Activated CD8-positive, alpha-beta T cell treated with anti-CD3 and anti-CD28 coated beads for 36 hours (primary cell): Measurements from ENCODE around the gene ABCA10. TPM values are rescaled to one million over a fixed set of nuclear protein-coding genes. Genes with fewer than 3 reads are reported as not detected.
"Not testable (repeated sequence)": the region's sequence is repeated elsewhere in the genome, so short reads cannot be mapped to it uniquely, and the experiment has no call there.

ENCODE experiments used
- ATAC-seq: fragments of 200-7000 bp; cut with Tn5 transposase; one replicate; pipeline ENCODE4 v1.10.0; 2021; ENCODE audit warnings: mild to moderate bottlenecking, moderate library complexity
- CTCF ChIA-PET: fragments of 350-600 bp; sonication (Branson Sonifier 250); formaldehyde crosslinking; loops from one replicate; lab custom pipeline; 2021; ENCODE audit warnings: antibody characterized with exemption; lab: Charles Lee
- POLR2A ChIA-PET: fragments of 350-600 bp; sonication (Branson Sonifier 250); formaldehyde crosslinking; loops from one replicate; lab custom pipeline; 2021; ENCODE audit warnings: antibody characterized with exemption; lab: Charles Lee
- DNase-seq: peaks from one replicate; pipeline ENCODE4 v3.0.0-alpha.2; 2020
- H3K27ac Mint-ChIP-seq: one replicate; pipeline ENCODE4 v1.8.0; 2021; ENCODE audit warnings: mild to moderate bottlenecking, mixed read lengths
- H3K27me3 Mint-ChIP-seq: one replicate; pipeline ENCODE4 v1.8.0; 2021; ENCODE audit warnings: mixed read lengths
- H3K36me3 Mint-ChIP-seq: one replicate; pipeline ENCODE4 v1.8.0; 2021; ENCODE audit warnings: low read depth, mixed read lengths
- H3K4me1 Mint-ChIP-seq: one replicate; pipeline ENCODE4 v1.8.0; 2021; ENCODE audit warnings: low read depth, mixed read lengths
- H3K4me3 Mint-ChIP-seq: one replicate; pipeline ENCODE4 v1.8.0; 2021; ENCODE audit warnings: mild to moderate bottlenecking, moderate library complexity, mixed read lengths
- H3K9me3 Mint-ChIP-seq: one replicate; pipeline ENCODE4 v1.8.0; 2021; ENCODE audit warnings: mixed read lengths
- intact Hi-C: fragments of 100-400 bp; cut with micrococcal nuclease; formaldehyde crosslinking; loops from one replicate; pipeline ENCODE4 v1.10.0; 2022
- total RNA-seq, 2 experiments: library from RNA; stranded (reverse); gene quantifications; one replicate each; pipeline ENCODE4 v1.2.3, GENCODE V29; 2021
- TF ChIP-seq, protein P1 (sequence below): fragments of 200-600 bp; IDR thresholded peaks from one replicate; pipeline ENCODE4 v1.8.0; 2022; ENCODE audit warnings: antibody characterized with exemption, mild to moderate bottlenecking

The ABCA10 gene
- under 1 TPM in 1 of 2 experiments, not detected in 1; 0.45 TPM for total RNA-seq

- H3K27ac Mint-ChIP-seq: no peak within 1 kb of the TSS
- no peak for ATAC-seq
- POLR2A ChIA-PET: no interaction called here
- H3K27me3 Mint-ChIP-seq: no peaks in the 10 kb centered on the region
- DNase-seq: no peak
- intact Hi-C loops: no loop called here
- TF ChIP-seq, protein P1, sequence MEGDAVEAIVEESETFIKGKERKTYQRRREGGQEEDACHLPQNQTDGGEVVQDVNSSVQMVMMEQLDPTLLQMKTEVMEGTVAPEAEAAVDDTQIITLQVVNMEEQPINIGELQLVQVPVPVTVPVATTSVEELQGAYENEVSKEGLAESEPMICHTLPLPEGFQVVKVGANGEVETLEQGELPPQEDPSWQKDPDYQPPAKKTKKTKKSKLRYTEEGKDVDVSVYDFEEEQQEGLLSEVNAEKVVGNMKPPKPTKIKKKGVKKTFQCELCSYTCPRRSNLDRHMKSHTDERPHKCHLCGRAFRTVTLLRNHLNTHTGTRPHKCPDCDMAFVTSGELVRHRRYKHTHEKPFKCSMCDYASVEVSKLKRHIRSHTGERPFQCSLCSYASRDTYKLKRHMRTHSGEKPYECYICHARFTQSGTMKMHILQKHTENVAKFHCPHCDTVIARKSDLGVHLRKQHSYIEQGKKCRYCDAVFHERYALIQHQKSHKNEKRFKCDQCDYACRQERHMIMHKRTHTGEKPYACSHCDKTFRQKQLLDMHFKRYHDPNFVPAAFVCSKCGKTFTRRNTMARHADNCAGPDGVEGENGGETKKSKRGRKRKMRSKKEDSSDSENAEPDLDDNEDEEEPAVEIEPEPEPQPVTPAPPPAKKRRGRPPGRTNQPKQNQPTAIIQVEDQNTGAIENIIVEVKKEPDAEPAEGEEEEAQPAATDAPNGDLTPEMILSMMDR: no peak
- peaks cover 24% of the 10 kb centered on the region for H3K9me3 Mint-ChIP-seq
- CTCF ChIA-PET: interaction anchor here (1.4 kb wide), 1 partner anchor 9 kb away, joined by 5 read pairs; no protein-coding TSS in a partner anchor
- H3K4me1 Mint-ChIP-seq: peaks cover 9% of the 10 kb centered on the region
- H3K4me3 Mint-ChIP-seq: no peak within 1 kb of the TSS
- peaks cover 2% of the 10 kb centered on the region for H3K36me3 Mint-ChIP-seq
Measured at GRCh38 chr17:69228576-69228975, at the start of gene ABCA10. ABCA10 (minus strand) TSS chr17:69228824; CDS start chr17:69225358, 3,466 bp downstream.

GRCh38 chr17:69276279-69276678 is 47.7 kb upstream of the ABCA10 start:
- H3K4me1 Mint-ChIP-seq, ATAC-seq, POLR2A ChIA-PET, intact Hi-C loops, H3K4me3 Mint-ChIP-seq, DNase-seq, H3K27me3 Mint-ChIP-seq, H3K27ac Mint-ChIP-seq, H3K9me3 Mint-ChIP-seq, CTCF ChIA-PET: not testable (repeated sequence)
- H3K36me3 Mint-ChIP-seq: peaks cover 15% of the 10 kb centered on the region

DNA sequence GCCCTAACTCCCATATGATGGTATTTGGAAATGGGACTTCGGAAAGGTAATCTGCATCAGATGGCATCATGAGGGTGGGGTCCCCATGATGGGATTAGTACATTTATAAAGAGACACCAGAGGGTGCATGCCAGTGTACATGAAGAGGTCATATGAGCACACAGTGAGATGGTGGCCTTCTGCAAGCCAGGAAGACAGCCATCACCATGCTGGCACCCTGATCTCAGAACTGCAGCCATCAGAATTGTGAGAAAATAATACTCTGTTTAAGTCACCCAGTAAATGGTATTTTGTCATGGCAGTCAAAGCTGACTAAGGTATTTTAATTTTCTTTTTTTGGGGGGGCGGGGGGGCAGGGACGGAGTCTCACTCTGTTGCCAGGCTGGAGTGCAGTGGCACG is 47.1 kb upstream of the ABCA10 start:
- intact Hi-C loops: no loop called here
- ATAC-seq (no peak), DNase-seq (no peak)
- ChIA-PET POLR2A (no interaction called here), CTCF (no interaction called here)
- TF ChIP-seq, protein P1: no peak
- H3K4me1 Mint-ChIP-seq: no peaks in the 10 kb centered on the region
- H3K27ac Mint-ChIP-seq: no peak overlapping the region
- H3K4me3 Mint-ChIP-seq: no peak overlapping the region
- peaks cover 3% of the 10 kb centered on the region for H3K9me3 Mint-ChIP-seq
- H3K27me3 Mint-ChIP-seq: no peaks in the 10 kb centered on the region
- peaks cover 15% of the 10 kb centered on the region for H3K36me3 Mint-ChIP-seq

DNA sequence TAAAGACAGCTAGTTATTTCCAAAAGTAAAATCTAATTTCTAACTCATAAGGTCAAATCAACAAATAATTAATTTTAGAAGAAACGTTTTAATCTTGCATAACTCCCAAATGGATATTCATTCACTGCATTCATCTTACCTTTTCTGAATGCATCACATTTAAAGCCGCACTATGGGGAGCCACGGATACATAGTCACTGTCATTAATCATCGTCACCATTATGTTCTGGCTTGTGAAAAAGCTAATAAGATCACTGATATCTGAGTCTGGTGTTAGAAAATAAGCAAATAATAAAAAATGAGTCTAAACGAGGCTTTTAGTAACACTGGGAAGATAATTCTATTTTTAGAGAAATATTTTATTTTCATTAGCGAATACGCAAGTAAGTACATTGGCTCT is 42.4 kb upstream of the ABCA10 start:
- no peak overlapping the region for H3K4me3 Mint-ChIP-seq
- no peak overlapping the region for H3K27ac Mint-ChIP-seq
- ATAC-seq (no peak), DNase-seq (no peak)
- H3K36me3 Mint-ChIP-seq: peaks cover 3% of the 10 kb centered on the region
- ChIA-PET POLR2A (no interaction called here), CTCF (interaction anchor here (1.5 kb wide), 1 partner anchor 24 kb away, joined by 3 read pairs; no protein-coding TSS in a partner anchor)
- no peaks in the 10 kb centered on the region for H3K9me3 Mint-ChIP-seq
- no peaks in the 10 kb centered on the region for H3K27me3 Mint-ChIP-seq
- intact Hi-C loops: no loop called here
- H3K4me1 Mint-ChIP-seq: no peaks in the 10 kb centered on the region
- TF ChIP-seq, protein P1: no peak

- no peak for DNase-seq
- H3K27me3 Mint-ChIP-seq: no peaks in the 10 kb centered on the region
- CTCF ChIA-PET: no interaction called here
- no peaks in the 10 kb centered on the region for H3K9me3 Mint-ChIP-seq
- no peaks in the 10 kb centered on the region for H3K4me1 Mint-ChIP-seq
- ATAC-seq: no peak
- POLR2A ChIA-PET: no interaction called here
- no peak overlapping the region for H3K27ac Mint-ChIP-seq
- no peaks in the 10 kb centered on the region for H3K36me3 Mint-ChIP-seq
- intact Hi-C loops: no loop called here
- no peak overlapping the region for H3K4me3 Mint-ChIP-seq
- TF ChIP-seq, protein P1: no peak
Measured at GRCh38 chr17:69269131-69269998, 40.7 kb upstream of the ABCA10 start.
